ENCODE results near the gene MRGPRX3.
A peak's percentile ranks its signal among the peaks of the same experiment; 100 is the strongest.
"Not testable (repeated sequence)": the region's sequence is repeated elsewhere in the genome, so short reads cannot be mapped to it uniquely, and the experiment has no call there.

MRGPRX3 gene

DNA sequence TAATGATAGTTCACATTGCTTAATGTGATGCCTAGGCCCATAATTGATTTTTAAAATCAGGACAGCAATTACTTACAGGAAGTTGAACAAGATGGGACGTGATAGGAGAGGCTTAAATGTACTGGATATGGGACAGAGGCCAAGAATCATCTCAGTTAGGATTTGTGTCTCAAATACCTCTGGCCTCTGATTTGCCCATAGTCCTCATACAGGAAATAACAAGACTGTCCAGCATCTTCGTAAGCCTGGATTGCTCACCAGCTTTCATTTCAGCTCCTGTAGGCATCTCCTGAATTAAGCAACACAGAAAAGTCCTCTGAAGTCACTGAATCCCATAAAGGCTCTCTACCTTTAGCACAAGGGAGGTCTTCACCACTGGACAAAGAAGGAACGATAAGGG is at the start of gene MRGPRX3:
Gene MRGPRX3 (plus strand): TSS at position 231 of the 400 bp plus-strand sequence. CDS start 4,632 bp downstream, outside the sequence.
- DNase-seq, result no peak

DNA sequence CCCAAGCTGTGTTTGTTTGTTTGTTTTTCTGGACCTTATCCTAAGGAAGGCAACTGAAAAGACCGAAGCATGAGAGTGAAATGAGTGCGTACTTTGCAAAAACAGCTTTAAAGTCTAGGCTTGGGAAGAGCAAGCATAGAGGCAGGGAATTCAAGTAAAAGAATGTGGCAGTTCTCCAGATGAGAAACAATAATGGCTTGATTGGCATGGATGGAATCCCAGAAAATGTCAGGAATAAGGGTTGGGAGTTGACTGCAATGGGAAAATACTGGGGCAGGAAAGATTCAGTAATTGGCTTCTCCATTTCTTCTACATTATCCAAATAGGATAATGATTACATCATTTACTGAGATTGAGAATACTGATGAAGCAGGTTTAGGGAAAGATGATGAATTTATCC is 44.0 kb upstream of the MRGPRX3 start:
- DNase-seq, result no peak

DNA sequence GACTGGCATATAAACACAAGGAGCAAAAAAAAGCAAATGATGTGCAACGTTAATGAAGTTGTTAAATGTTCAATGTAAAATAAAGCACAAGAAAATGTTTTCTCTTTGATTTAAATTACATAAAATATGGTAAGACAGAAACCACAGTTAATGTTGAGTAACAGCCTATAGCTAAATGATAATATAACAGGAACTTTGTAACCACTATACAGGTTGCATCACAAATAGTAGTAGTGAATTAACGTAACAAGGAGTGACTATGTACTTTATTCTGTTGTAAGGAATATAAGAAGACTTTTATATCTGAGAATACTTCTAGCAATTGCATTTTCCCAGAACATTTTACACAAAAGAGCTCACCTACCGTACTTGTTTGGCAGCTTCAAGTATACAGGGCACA is 43.4 kb upstream of the MRGPRX3 start:
- no peak for DNase-seq

DNA sequence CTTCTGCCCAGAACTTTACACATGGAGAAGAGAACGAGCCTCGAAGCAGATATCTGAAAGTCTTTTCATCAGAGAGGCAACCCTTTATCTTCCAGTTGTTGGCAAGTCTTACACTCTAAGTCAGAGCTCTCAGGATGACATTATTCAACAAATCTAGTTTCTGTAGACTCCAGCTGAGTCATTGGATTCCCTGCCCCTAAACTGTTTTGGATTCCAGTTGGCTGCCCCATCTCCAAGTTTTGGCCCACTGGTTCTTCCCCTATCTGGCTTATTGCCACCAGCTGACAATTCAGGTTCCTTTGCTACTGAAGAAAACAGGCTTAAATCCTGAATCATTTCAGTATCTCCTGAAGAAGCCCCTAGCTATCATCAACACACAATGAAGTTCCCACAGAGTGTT is 40.6 kb upstream of the MRGPRX3 start:
- no peak for DNase-seq

DNA sequence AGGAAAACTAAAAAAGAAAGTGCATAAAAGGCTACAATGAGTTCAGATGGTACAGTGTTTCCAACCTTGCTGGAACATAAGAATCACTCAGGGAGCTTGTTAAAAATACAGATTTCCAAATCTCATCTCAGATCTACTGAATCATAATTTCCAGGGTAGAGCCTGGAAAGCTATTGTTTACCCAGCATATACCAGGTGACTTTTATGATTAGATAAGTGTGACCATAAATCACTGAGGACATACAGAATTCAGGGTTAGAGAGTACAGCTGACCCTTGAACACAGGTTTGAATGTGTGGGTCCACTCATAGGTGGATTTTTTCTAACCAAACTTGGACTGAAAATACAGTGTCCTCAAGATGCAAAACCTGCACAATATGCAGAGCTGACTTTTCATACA is 38.4 kb upstream of the MRGPRX3 start:
- DNase-seq, result no peak

DNA sequence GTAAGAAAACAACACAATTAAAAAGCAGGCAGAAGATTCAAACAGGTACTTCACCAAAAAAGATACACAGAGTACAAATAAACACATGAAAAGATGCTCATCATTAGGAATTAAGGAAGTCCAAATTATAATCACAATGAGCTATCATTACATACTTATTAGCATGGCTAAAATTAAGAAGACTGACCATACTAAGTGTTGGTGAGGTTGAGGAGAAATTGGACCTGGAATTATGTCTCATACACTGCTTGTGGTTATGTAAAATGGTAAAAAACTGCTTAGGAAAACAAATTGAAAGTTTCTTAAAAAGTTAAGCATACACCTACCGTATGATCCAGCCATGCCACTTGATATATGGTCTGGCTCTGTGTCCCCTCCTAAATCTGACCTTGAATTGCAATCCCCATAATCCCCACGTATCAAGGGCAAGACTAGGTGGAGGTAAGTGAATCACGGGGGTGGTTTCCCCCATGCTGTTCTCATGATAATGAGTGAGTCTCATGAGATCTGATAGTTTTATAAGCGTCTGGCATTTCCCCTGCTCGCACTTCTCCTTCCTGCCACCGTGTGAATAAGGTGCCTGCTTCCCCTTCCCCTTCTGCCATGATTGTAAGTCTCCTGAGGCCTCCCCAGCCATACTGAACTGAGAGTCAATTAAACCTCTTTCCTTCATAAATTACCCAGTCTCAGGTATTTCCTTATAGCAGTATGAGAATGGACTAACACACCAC is 31.3 kb upstream of the MRGPRX3 start:
- DNase-seq, result no peak

DNA sequence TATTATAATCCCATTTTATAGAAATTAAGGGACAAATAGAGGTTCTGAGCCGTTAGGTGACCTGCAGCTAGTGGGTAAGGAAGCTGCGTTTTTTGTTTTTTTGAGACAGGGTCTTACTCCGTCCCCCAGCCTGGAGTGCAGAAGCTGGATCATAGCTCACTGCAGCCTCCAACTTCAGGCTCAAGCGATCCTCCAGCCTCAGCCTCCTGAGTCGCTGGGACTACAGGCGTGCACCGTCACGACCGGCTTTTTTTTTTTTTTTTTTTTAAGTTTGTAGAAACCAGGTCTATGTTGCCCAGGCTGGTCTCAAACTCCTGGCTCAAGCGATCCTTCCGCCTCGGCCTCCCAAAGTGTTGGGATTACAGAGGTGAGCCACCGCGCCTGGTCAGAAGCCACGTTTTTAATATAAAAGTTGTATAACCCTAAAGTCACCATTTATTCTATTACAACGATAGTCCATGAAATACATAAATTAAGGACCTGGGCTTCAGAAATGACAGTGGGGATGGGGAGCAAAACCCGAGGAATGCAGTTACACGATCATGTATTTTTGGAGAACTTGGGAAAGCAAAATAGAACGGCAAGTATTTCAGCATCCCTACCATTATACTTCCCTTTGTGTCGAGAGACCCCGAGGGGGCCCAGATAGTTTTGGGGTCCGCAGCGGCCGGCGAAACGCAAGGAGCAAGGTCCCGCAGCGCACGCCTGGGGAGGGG is 27.1 kb upstream of the MRGPRX3 start:
- no peak for DNase-seq

DNA sequence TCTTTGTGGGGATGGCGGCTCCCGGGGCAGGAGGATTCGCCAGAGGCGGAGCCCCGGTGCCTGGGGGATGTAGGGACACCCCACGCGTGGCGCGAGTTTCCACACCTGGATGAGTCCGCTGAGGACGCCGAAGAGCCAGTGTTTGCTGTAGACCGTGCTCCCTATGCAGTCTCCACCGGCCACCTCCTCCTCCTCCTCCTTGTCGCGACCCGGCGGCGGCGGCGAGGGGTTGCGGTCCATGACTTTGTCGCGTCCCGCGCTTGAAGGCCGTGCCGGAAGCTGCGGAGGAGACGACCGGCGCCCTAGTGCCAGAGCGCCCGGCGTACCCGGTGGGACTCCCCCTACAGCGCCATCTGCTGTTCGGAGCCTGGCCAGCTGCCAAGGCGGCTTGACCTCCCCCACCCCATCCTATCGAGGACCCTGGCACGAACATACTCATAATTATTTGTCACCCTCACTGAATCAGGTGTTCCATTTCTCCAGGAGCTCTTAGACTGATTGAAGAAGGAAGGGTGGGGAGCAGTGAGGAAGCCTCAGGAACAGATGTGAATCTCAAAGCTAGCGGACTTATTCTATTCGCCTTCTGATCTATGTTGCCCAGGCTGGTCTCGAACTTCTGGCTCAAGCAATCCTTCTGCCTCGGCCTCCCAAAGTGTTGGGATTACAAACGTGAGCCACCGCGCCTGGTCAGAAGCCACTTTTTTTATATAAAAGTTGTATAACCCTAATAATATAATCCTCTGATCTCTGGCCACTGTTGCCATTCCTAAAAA is 26.4 kb upstream of the MRGPRX3 start, which contains the start of gene SAAL1:
Gene SAAL1 (minus strand): TSS at position 281 of the 773 bp plus-strand sequence. CDS start 41 bp downstream, at position 240.
- DNase-seq, result peak; percentile 93

DNA sequence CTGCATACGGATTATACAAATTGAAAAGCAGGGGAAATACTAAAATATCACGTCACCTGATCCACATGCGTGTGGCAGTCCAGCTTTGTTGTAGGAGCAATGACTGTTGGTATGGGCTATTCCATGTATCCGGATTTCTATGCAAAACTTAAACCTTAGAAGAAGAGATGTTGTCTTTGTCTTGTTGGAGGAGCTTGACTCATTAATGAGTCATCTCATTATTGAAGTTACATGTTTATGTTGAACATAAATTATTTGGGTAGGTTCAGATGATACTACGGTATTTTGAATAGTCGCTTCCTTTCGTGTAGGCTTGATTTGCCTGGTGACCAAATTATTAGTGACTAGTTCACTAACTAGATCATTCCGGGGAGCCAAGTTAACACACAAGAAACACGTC is 25.7 kb upstream of the MRGPRX3 start:
- no peak for DNase-seq

DNA sequence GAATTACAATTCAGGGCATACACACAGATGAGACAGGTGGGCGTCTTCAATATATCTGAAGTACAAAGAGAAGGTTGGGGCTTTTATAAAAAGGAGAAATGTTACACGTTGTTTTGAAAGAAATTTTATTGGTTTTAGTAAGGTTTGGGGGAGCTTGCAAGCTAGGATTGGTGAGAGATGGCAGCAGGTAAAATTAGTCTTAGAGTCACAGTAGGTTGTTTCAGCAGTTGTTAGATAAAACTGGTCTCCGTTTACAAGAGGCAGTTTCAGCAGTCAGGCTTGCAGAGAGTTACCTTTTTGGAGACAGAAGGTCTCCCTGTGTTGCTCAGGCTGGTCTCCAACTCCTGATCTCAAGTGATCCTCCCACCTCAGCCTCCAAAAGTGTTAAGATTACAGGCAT is 24.1 kb upstream of the MRGPRX3 start:
- DNase-seq, result no peak

DNA sequence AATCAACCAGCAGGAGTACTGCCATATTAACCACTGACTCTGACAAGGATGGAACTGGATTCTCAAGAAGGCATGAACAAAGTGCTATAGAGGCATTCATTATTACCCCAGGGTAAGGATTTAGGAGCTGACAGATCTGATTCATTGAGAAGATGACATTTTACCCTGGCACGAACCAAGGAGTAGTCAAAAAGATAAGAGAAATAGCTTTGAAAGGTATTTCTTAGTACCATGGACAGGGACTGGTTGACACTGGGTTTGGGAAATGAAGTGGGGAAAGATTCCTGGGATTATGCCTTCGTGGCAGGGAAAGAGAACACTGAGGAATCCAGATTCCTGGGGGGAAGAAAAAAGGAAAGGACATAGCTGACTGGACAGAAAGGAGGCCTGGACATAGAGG is 21.4 kb upstream of the MRGPRX3 start:
- no peak for DNase-seq

DNA sequence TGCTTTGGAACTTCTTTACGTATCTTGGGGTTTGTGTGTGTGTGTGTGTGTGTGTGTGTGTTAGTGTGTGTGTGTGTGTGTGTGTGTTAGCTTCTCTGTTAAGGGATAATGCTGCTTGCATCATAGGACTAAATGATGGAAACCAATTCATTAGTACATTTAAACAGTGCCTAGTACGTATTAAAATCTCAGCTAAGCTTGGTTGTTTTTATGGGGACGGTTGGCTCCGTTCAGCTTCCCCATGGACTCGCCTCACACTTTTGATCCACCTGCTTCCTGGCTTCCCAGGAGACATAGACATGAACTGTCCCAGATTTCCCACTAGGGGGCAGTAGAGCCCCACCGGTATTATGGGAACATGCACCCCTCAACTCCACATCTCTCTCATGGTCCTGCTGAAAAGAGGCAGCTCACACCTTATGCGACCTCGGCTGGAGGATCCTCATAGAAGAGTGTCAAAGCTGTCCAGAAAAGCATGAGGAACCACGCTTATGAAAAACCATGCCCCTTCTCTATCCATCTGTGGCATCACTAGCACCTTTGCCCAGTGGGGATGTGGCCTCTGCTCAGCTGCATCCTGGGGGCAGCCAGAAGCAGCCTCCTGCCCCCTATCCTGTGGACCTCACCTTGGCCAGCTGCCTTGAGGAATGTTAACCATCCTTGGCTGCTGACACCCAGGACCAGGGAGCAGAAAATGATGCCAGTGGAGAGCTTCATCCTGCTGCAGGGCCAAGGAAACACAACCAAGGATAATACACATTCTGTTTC is 16.8 kb upstream of the MRGPRX3 start:
- DNase-seq, result peak; percentile 76

DNA sequence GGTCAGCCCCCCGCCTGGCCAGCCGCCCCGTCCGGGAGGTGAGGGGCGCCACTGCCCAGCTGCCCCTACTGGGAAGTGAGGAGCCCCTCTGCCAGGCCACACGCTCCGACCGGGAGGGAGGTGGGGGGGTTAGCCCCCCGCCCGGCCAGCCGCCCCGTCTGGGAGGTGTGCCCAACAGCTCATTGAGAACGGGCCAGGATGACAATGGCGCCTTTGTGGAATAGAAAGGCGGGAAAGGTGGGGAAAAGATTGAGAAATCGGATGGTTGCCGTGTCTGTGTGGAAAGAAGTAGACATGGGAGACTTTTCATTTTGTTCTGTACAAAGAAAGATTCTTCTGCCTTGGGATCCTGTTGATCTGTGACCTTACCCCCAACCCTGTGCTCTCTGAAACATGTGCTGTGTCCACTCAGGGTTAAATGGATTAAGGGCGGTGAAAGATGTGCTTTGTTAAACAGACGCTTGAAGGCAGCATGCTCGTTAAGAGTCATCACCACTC is 11.0 kb upstream of the MRGPRX3 start:
- not testable (repeated sequence) for DNase-seq

DNA sequence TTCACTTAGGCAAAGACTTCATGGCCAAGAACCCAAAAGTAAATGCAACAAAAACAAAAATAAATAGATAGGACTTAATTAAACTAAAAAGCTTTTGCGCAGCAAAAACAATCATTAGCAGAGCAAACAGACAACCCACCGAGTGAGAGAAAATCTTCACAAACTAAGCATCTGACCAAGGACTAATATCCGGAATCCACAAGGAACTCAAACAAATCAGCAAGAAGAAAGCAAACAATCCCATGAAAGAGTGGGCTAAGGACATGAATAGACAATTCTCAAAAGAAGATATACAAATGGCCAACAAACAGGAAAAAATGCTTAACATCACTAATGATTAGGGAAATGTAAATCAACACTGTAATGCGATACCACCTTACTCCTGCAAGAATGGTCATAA is 1.3 kb upstream of the MRGPRX3 start:
- DNase-seq, result not testable (repeated sequence)

DNA sequence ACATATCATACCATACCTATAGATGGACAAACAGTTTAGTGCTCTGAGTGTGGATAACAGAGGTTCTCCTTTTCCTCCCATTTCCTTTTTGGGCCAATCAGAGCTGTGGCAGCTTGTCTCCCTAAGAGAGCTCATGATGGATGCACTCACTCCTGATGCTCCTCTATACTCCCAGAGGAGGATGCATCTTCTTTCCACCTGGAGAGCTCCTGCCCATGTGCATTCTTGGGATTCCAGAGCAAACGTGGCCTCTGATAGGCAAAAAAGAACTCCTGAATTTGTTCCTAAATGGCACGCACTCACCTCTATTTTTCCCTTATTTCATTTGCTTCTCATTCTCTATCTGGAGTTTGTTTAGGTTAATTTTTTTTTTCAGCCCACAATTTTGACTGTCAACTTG is 2.9 kb downstream of the MRGPRX3 start:
- no peak for DNase-seq

DNA sequence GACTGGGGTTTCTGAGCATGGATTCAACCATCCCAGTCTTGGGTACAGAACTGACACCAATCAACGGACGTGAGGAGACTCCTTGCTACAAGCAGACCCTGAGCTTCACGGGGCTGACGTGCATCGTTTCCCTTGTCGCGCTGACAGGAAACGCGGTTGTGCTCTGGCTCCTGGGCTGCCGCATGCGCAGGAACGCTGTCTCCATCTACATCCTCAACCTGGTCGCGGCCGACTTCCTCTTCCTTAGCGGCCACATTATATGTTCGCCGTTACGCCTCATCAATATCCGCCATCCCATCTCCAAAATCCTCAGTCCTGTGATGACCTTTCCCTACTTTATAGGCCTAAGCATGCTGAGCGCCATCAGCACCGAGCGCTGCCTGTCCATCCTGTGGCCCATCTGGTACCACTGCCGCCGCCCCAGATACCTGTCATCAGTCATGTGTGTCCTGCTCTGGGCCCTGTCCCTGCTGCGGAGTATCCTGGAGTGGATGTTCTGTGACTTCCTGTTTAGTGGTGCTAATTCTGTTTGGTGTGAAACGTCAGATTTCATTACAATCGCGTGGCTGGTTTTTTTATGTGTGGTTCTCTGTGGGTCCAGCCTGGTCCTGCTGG is 4.9 kb downstream of the MRGPRX3 start:
- no peak for DNase-seq

DNA sequence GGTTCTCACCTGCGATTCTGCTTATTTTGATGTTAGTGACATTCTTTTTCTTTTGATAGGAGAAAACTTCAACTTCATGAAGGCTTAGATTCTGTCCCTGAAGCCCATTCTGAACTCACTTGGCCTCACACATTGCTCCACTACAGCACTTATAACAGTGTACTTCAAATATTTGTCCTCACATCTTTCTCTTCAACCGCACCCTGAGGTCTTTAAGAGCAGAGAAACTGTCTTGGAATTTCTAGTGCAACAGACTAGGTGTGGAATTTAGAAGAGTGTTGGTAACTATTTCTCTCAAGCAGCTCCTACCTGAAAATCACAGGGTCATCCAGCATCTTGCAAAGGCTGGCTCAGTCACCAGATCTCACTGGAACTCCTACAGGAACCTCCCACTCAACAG is 7.8 kb downstream of the MRGPRX3 start:
- DNase-seq, result no peak

DNA sequence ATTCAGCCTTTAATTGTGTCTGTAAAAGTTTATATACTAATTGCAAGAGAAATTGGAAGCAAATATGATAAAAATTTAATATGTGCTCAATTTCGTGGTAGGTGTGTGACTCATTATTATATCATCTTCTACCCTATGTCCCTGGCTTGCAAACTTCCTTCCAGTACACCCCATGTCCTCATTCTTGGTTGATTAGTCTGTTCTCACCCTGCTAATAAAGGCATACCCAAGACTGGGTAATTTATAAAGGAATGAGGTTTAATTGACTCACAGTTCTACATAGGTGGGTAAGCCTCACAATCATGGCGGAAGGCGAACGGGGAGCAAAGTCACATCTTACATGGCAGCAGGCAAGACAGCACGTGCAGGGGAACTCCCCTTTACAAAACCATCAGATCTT is 11.9 kb downstream of the MRGPRX3 start:
- DNase-seq, result no peak

DNA sequence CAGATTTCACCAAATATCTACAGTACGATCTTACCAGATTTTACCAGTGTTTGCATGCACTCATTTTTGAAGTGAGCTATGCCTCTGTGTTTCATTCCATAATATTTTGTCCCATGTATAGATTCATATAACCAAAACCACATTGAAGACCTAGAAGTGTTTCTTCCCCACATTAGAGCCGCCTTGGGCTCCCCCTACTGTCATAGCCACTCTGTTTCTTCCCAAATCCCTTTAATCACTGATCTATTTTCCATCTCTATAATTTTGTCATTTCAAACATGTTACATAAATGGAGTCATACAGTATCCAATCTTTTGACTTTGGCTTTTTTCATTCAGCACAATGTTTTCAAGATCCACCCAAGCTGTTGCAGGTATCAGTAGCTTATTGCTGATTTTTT is 12.7 kb downstream of the MRGPRX3 start:
- no peak for DNase-seq

DNA sequence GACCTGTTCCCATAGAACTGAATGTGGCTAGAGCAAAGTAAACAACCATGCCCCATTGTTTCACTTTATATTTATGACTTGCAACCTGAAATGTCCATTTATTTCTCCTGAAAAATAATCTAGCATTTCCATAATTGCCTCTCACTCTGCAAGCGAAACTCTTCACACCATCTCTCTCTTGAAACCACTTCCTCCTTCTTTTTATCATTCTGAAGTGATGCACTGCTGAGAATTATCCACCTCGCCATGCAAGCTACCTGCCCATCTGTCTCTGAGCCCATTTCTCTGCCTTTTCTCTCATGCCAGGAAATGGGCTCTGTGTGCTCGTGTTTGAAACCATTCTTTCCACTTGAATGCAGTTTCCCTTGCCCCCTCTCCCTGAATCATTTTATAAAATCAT is 13.5 kb downstream of the MRGPRX3 start:
- DNase-seq, result no peak

DNA sequence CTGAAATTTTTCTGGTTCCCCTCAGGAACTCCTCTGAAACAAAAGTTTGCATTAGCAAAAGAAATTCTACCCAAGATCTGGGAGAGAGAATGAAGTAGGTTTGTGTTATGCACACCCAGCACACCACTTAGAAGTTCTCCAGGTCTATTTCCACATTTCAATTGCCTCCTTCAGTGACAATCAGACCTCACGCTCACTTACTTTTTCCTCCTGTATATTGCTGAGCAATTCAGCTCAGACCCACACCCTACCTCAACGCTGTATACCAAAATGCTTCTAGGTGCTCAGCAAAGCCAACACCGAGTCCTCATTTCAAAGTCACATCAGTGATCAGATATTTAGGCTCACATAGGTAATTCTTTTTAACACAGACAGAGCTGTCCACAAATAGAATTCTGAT is 19.2 kb downstream of the MRGPRX3 start:
- no peak for DNase-seq

DNA sequence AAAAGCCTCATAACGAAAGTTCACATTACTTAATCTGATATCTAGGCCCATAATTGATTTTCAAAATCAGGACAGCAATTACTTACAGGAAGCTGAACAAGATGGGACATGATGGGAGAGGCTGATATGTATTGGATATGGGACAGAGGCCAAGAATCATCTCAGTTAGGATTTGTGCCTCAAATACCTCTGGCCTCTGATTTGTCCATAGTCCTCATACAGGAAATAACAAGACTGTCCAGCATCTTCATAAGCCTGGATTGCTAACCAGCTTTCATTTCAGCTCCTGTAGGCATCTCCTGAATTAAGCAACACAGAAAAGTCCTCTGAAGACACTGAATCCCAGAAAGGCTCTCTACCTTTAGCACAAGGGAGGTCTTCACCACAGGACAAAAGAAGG is 36.0 kb downstream of the MRGPRX3 start:
- DNase-seq, result no peak
